GM06990 (cell line): ENCODE data around the gene RING1.

Source experiments
- DNase-seq: peaks from one replicate; pipeline ENCODE4 v3.0.0-alpha.2; 2011; ENCODE audit not compliant: insufficient read length; ENCODE audit errors: extremely low read depth
- H3K27me3 ChIP-seq: replicated peaks from 2 replicates; pipeline ENCODE4 v1.6.0; 2011; ENCODE audit warnings: low read length; ENCODE audit not compliant: control insufficient read depth, insufficient read depth
- H3K36me3 ChIP-seq: 2 replicates; pipeline ENCODE4 v1.5.1; 2011; ENCODE audit warnings: low read length; ENCODE audit not compliant: control insufficient read depth, insufficient read depth
- H3K4me3 ChIP-seq: replicated peaks from 2 replicates; pipeline ENCODE4 v1.5.1; 2011; ENCODE audit warnings: low read depth, mild to moderate bottlenecking, control low read depth, low read length
- TF ChIP-seq, protein P1 (sequence below): IDR thresholded peaks from 2 replicates; pipeline ENCODE4 v1.5.1; 2011; ENCODE audit warnings: low read length, control low read depth, mild to moderate bottlenecking, inconsistent platforms; ENCODE audit not compliant: insufficient read depth, poor library complexity, severe bottlenecking

The RING1 gene

GRCh38 chr6:33171016-33171879, 37.1 kb upstream of the RING1 start:
- Histone ChIP-seq H3K36me3 (no peaks in the 10 kb centered on the region), H3K27me3 (no peaks in the 10 kb centered on the region; the same call in none of the 2 replicates), H3K4me3 (no peak overlapping the region)
- TF ChIP-seq, protein P1, sequence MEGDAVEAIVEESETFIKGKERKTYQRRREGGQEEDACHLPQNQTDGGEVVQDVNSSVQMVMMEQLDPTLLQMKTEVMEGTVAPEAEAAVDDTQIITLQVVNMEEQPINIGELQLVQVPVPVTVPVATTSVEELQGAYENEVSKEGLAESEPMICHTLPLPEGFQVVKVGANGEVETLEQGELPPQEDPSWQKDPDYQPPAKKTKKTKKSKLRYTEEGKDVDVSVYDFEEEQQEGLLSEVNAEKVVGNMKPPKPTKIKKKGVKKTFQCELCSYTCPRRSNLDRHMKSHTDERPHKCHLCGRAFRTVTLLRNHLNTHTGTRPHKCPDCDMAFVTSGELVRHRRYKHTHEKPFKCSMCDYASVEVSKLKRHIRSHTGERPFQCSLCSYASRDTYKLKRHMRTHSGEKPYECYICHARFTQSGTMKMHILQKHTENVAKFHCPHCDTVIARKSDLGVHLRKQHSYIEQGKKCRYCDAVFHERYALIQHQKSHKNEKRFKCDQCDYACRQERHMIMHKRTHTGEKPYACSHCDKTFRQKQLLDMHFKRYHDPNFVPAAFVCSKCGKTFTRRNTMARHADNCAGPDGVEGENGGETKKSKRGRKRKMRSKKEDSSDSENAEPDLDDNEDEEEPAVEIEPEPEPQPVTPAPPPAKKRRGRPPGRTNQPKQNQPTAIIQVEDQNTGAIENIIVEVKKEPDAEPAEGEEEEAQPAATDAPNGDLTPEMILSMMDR = no peak
- DNase-seq = no peak

- TF ChIP-seq, protein P1 = no peak
- Histone ChIP-seq H3K36me3 (no peaks in the 10 kb centered on the region), H3K4me3 (no peak overlapping the region), H3K27me3 (no peaks in the 10 kb centered on the region; the same call in none of the 2 replicates)
- no peak for DNase-seq
Measured at GRCh38 chr6:33171880-33172687, 36.2 kb upstream of the RING1 start.

GRCh38 chr6:33172688-33173534, 35.4 kb upstream of the RING1 start:
- TF ChIP-seq, protein P1 = peak; percentile 79
- Histone ChIP-seq H3K36me3 (no peaks in the 10 kb centered on the region), H3K27me3 (no peaks in the 10 kb centered on the region; the same call in none of the 2 replicates), H3K4me3 (no peak overlapping the region)
- DNase-seq = no peak

DNA sequence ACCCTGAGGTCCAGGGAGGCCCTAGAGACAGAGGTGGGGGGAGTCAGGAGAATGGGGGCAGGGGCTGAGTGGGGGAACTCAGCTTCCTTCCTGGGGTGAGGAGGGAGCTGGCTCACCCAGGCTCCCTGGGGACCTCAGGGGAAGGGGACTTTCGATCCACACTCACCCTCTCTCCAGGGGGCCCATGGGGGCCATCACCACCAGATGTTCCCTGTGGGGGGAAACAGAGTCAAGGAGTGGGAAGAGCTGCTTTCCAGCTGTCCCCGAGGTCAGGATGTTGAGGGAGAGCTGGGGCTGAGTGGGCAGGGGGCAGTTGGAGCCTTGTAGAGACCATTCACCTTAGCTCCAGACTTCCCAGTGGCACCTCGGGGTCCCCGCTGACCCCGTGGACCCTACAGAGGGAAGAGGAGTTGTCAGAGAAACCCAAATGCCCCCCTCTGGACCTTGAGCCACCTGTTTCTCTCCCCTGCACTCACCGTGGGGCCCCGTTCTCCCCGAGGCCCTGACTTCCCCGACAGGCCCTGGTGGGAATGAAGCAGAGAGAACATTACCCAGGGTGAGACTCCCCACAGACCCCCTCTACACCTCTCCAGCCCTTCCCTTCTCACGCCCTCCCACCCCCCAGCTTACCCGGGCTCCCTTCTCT, 34.6 kb upstream of the RING1 start:
- H3K4me3 ChIP-seq = no peak overlapping the region
- H3K27me3 ChIP-seq = no peaks in the 10 kb centered on the region; the same call in none of the 2 replicates
- H3K36me3 ChIP-seq = no peaks in the 10 kb centered on the region
- TF ChIP-seq, protein P1 = no peak
- no peak for DNase-seq

GRCh38 chr6:33174784-33175183, 33.5 kb upstream of the RING1 start:
- H3K36me3 ChIP-seq = no peaks in the 10 kb centered on the region
- H3K27me3 ChIP-seq = no peaks in the 10 kb centered on the region; the same call in none of the 2 replicates
- no peak for DNase-seq
- TF ChIP-seq, protein P1 = no peak
- no peak overlapping the region for H3K4me3 ChIP-seq
